SU-DHL-6 (cell line): ENCODE results near the gene DBN1.

ENCODE experiments used
- EZH2phosphoT487 ChIP-seq: fragments of 200-600 bp; sonication (generic), shearing (Covaris generic); conservative IDR thresholded peaks from 2 replicates; pipeline ENCODE4 v1.6.1; 2018; ENCODE audit warnings: mild to moderate bottlenecking, antibody characterized with exemption, low read length, moderate library complexity, mixed read lengths
- TF ChIP-seq, protein P1 (sequence below): fragments of 200-600 bp; sonication (generic); IDR thresholded peaks from one replicate; pipeline ENCODE4 v1.5.1; 2017; ENCODE audit warnings: antibody characterized with exemption, mild to moderate bottlenecking, low read length, moderate library complexity; ENCODE audit not compliant: insufficient read depth, poor library complexity, severe bottlenecking

DNA sequence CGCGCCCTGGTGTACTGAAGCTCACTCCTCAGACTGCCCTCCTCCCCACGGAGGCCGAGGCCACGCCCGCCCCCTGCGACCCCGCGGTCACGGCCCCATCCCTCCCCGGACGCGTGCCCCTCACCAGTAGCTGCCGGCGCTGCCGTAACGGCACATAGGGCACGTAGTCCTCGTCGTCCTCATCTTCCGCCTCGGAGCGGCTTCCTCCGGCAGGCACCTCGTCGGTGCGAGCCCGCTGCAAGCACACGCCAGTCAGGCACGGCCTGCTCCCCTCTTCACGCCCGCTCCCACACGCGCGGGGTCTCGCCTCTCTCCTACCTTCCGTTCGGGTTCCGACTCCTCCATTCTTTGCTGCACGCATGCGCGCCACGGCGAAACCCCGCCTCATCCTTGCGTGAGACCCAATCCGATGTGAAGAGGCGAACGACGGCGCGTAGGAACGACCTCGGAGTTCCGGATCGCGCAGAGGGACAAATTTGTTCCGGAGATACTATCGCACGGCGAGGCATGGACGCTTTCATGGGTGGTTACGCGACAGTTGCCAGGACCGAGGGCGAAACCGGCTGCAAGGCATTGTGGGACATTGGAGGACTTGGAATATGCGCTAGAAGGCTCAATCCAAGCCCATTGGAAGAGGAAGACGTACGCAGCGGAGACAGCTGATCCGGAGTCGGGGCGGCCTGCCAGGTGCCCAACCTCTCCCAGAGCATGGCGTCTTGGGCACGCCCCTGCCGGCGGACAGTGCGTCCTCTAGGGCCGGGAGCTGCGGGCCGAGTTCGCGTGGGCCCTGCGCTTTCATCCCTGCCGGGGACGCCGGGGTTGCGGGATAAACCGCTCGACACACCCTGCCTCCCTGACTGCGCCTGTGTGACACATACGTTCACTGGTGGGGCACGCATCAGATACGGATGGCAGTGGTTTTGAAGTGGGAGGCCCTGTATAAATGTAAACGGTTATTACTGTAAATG lies 43.5 kb upstream of the DBN1 start, which contains the start of gene DDX41:
- TF ChIP-seq, protein P1, sequence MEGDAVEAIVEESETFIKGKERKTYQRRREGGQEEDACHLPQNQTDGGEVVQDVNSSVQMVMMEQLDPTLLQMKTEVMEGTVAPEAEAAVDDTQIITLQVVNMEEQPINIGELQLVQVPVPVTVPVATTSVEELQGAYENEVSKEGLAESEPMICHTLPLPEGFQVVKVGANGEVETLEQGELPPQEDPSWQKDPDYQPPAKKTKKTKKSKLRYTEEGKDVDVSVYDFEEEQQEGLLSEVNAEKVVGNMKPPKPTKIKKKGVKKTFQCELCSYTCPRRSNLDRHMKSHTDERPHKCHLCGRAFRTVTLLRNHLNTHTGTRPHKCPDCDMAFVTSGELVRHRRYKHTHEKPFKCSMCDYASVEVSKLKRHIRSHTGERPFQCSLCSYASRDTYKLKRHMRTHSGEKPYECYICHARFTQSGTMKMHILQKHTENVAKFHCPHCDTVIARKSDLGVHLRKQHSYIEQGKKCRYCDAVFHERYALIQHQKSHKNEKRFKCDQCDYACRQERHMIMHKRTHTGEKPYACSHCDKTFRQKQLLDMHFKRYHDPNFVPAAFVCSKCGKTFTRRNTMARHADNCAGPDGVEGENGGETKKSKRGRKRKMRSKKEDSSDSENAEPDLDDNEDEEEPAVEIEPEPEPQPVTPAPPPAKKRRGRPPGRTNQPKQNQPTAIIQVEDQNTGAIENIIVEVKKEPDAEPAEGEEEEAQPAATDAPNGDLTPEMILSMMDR = no peak
- TF ChIP-seq EZH2phosphoT487 = no peak
